NB4 (cell line): ENCODE results near the gene INO80.

Source experiments
- MYC ChIP-seq: IDR thresholded peaks from 2 replicates; pipeline ENCODE4 v1.6.1; 2011; ENCODE audit warnings: low read depth, low read length
- POLR2A ChIP-seq: IDR thresholded peaks from 2 replicates; pipeline ENCODE4 v1.6.1; 2011; ENCODE audit warnings: mild to moderate bottlenecking; ENCODE audit not compliant: insufficient read length; ENCODE audit errors: extremely low read depth
- TF ChIP-seq, protein P1 (sequence below): IDR thresholded peaks from one replicate; pipeline ENCODE4 v1.5.1; 2012; ENCODE audit warnings: low read depth, low read length
- TF ChIP-seq, protein P2 (sequence below): IDR thresholded peaks from 2 replicates; pipeline ENCODE4 v1.6.1; 2011; ENCODE audit warnings: low read depth, low read length

GRCh38 chr15:40955930-40956540, 160.0 kb downstream of the INO80 start:
- TF ChIP-seq, protein P1, sequence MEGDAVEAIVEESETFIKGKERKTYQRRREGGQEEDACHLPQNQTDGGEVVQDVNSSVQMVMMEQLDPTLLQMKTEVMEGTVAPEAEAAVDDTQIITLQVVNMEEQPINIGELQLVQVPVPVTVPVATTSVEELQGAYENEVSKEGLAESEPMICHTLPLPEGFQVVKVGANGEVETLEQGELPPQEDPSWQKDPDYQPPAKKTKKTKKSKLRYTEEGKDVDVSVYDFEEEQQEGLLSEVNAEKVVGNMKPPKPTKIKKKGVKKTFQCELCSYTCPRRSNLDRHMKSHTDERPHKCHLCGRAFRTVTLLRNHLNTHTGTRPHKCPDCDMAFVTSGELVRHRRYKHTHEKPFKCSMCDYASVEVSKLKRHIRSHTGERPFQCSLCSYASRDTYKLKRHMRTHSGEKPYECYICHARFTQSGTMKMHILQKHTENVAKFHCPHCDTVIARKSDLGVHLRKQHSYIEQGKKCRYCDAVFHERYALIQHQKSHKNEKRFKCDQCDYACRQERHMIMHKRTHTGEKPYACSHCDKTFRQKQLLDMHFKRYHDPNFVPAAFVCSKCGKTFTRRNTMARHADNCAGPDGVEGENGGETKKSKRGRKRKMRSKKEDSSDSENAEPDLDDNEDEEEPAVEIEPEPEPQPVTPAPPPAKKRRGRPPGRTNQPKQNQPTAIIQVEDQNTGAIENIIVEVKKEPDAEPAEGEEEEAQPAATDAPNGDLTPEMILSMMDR: no peak
- TF ChIP-seq POLR2A: no peak
- TF ChIP-seq, protein P2, sequence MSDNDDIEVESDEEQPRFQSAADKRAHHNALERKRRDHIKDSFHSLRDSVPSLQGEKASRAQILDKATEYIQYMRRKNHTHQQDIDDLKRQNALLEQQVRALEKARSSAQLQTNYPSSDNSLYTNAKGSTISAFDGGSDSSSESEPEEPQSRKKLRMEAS: no peak
- TF ChIP-seq MYC: no peak
